GM21390 (cell line): ENCODE data around the gene TOR4A.
A peak's percentile ranks its signal among the peaks of the same experiment; 100 is the strongest.

Source experiments
- ATAC-seq: cut with Tn5 transposase; IDR thresholded peaks from one replicate; pipeline ENCODE4 v1.9.1; 2021; ENCODE audit not compliant: unreplicated experiment

TOR4A gene

GRCh38 chr9:137270929-137271695 lies 6.4 kb upstream of the TOR4A start:
- ATAC-seq = no peak

DNA sequence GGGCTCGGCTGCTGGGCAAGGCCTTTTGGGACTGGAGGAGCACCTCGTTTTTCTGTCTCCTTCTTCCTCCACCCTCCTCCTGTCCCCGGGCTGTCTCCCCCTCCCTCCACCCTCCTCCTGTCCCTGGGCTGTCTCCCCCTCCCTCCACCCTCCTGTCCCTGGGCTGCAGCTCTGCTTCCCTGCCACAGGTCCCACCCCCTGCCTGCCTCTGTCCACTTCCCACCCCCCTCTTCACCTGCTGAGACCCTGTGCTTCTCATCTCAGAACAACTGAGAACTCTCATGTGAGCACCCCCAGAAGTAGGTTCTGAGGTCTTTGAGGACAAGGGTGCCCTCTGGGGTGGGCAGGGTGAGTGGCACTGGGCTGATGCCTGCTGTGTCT lies 5.8 kb upstream of the TOR4A start:
- ATAC-seq = no peak

DNA sequence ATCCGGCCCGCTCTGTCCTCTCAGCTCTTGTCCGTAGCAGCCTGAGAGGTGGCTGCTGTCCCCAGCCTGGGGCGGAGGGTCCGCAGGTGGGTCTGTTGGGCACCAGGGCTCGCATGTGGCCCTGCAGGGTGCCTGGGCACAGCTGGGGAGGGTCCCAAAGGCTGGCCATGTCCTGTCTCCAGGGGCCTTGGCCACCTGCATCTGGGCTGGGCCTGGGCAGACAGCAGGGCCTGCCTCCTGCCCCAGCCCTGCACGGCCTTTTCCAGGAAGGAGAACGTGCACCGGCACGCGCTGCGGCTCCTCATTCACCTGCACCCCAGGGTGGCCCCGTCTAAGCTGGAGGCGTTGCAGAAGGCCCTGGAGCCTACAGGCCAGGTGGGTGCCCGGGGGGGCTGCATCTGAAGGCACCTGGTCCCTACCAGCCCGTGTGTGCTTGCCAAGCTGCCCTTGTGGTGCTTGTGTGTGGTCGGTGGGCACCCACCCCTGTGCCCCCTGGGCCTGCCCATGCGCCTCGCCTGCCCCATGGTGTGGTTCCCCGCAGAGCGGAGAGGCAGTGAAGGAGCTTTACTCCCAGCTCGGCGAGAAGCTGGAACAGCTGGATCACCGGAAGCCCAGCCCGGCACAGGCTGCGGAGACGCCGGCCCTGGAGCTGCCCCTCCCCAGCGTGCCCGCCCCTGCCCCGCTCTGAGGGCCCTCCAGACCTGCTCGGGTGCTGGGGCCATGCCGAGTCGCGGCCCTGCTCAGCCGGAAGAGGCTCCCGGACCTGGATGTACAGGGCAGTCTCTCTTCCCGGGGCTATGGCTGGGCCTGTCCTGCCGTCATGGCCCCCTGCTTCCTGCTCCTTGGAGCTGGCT lies 5.1 kb upstream of the TOR4A start:
- no peak for ATAC-seq

DNA sequence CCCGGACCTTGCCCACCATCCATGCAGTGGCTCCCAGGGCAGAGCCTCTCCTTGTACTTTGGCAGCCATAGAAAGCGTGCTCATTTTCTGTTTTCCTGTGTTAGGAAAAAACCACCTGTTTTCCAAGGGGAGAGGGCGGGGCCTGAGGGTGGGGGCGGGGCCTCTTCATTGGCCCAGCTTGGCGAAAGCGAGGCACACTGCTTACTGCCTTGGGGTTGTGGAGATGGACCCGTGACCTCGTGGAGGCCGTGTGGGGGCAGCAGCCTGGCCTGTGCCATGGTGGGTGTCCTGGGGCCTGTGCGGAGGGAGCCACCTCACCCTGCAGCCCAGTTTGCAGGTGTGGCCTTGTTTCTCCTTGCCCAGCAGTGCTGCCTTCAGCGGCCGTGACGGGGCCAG lies 4.4 kb upstream of the TOR4A start:
- no peak for ATAC-seq

DNA sequence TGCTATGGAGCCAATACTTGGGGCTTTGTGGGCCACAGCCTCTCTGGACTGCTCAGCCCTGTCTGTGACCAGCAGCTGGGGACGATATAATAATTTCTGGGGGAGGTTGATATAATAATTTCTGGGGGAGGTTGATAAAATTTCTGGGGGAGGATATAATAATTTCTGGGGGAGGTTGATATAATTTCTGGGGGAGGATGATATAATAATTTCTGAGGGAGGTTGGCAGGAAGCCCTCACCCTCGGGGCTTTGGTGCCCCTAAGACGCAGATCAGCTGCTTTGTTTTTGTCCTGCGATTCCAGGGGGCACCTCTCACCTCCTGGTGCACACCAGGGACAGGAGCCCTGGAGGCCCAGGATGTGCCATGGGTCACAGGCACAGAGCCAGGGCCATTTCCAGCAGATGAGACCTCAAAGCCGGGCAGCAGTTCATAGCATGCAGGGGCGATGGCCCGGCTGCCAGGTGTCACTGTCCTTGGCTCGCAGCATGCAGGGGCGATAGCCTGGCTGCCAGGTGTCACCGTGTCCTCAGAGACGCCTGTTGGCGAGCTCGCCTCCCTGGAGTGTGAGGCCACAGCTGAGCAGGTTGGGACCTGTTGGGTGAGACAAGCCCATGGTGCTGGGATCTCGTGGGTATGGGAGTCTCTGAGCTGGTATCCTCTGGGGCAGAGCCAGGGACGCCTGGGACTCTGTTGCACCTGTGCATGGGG lies 3.8 kb upstream of the TOR4A start:
- no peak for ATAC-seq

DNA sequence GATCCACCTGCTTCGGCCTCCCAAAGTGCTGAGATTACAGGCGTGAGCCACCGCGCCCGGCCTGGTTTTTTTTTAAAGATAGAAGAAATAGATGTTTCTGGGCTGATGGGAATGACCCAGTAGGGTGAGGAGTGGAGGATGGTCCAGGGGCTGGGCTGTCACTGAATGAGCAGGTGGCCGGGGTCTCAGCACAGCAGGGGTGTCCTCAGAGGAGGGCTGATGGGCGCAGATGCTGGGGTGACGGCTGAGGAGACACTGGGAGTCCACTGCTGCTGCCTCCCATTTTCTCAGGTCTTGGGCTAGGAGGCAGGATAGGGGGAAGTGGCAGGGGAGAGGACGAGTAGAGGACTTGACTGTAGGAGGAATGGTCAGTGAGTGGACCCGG lies 2.3 kb upstream of the TOR4A start:
- no peak for ATAC-seq

DNA sequence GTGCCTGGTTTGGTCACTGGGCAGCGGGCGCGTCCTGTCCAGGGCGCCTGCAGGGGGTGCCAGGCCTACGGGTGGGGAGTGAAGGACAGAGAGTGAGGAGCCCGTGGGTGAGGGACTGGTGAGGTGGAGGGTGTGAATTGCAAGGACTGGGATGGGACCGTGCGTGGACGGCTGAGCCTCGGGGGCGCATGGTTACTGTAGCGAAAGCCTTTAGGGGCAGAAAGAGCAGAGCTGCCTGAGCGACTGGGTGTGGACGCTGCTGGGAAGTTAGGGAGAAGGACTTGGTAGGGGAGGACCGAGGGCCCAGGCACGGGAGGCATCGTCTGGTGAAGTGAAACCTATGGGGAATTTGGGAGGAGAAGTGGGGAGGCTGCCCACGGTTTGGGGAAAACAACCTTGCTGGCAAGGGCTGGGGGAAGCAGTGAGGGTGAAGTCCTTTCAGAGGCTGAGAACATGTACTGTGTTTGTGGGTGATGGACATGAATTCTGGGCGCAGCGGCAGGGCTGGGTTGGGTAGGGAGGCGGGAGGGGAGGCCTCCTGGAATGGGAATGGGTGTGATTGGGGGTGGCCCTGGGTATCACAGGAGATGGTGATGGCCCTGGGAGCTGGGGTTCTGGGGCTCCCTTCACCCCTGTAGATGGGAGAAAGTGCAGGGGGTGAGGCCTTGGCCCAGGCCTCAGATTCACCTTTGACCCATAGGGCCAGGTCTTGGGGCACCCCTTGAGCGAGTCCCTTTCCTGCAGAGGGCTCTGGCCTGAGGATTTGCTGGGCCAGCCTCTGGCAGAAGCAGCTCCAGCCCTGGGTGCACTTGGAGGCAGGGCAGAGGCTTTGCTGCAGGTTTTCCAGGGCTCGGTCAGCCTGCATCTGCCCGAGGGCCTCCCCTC lies 1.7 kb upstream of the TOR4A start:
- no peak for ATAC-seq

GRCh38 chr9:137276473-137277328 lies 825 bp upstream of the TOR4A start:
- peak; percentile 17 for ATAC-seq

- no peak for ATAC-seq
Measured at GRCh38 chr9:137278061-137278701, 655 bp downstream of the TOR4A start.

DNA sequence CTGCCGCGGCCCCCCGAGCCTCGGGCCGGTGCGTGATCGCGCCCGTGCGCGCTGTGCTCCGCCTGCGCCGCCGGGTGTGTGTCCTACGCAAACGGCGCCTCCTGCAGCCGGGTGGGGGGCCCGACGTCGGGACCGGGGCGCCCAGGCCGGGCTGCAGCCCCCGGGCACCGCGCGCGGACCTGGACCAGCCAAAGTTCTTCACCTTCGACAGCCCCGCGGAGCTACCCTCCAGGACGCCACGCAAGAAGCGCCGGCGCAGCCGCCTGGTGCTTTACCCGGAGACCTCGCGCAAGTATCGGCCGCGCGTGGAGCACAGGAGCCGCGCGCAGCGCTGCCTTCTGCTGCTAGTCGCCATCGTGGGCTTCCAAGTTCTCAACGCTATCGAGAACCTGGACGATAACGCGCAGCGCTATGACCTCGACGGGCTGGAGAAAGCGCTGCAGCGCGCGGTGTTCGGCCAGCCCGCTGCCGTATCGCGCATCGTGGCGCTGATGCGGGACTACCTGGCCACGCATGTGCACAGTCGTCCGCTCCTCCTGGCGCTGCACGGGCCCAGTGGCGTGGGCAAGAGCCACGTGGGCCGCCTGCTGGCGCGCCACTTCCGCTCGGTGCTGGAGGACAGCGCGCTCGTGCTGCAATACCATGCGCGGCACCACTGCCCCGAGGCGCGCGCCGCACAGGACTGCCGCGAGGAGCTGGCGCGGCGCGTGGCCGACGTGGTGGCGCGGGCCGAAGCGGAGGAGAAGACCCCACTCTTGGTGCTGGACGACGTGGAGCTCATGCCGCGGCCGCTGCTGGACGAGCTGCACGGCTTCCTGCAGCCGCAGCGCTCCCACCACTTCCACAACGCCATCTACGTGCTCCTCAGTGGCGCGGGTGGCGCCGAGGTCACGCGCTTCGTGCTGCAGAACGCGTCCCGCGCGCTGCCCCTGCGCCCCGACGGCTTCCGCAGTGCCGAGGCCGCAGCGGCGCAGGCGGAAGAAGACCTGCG lies 1.5 kb downstream of the TOR4A start:
- ATAC-seq = no peak

DNA sequence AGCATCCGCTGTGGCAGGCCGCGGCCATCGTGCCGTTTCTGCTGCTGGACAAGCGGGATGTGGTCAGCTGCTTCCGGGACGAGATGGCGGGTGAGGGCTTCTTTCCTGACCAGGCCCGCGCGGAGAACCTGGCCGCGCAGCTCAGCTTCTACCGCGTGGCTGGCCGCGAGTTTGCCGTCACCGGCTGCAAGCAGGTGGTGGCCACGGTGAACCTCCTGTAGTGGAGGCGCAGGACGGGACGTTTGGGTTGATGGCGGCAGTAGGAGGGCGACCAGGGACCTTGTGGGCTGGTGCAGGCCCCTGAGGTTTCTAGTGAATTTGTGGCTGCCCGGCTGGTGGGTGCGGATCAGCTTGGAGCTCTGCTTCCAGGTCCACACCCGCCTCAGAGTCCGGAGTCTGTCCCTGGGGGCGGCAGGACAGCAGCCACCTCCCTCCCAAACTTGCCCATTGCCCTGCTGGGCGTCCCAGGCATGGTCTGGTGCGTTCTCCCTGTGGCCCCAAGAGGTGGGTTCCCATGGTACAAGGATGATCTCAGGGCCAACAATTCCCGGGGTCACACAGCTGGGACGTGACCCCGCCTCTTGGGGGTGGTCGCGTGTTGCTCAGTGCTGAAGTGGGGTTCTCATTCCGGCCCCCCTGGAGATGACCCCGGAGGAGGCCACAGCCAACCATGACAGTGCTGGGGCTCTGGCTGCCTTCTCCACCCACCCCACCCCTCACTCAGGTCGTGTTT lies 2.4 kb downstream of the TOR4A start:
- no peak for ATAC-seq

GRCh38 chr9:137280474-137281344 lies 3.2 kb downstream of the TOR4A start:
- no peak for ATAC-seq

- ATAC-seq = no peak
Measured at GRCh38 chr9:137281345-137282116, 4.0 kb downstream of the TOR4A start.

GRCh38 chr9:137286975-137287383 lies 9.5 kb downstream of the TOR4A start:
- ATAC-seq = no peak

DNA sequence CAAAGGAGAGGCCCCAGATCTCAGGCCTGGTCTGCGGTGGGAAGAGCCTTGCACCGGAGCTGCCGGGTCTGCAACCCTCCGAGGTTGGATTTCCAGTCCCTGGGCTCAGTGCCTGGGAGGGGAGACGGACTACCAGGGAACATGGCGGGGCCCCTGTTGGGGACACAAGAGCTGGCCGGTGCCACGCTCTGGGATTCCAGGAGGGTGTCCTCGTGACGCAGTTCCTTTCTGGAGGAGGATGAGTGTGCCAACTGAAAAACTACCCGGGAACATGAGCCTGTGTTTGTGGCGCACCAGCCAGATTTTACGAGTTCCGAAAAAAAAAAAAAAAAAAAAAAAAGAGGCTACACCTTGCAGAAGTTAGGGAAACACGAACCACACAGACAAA lies 15.6 kb downstream of the TOR4A start:
- ATAC-seq = no peak
